AG04449 (cell line): Measurements from ENCODE around the gene MYBPC3.
"Not testable (repeated sequence)": the region's sequence is repeated elsewhere in the genome, so short reads cannot be mapped to it uniquely, and the experiment has no call there.

ENCODE experiments used
- CTCF ChIA-PET: fragments of 350-600 bp; formaldehyde crosslinking; extraction: SDS; loops from one replicate; lab custom pipeline; 2021; ENCODE audit warnings: antibody characterized with exemption; lab: Yijun Ruan, JAX
- POLR2A ChIA-PET: fragments of 400-600, 350-600 bp; formaldehyde crosslinking; extraction: SDS; loops from one replicate; lab custom pipeline; 2020; ENCODE audit warnings: antibody characterized with exemption, inconsistent platforms; lab: Yijun Ruan, JAX
- DNase-seq: peaks from one replicate; pipeline ENCODE4 v3.0.0-alpha.2; 2010; ENCODE audit warnings: low read depth, low spot score
- H3K4me3 ChIP-seq: 2 replicates; pipeline ENCODE4 v1.5.1; 2011; ENCODE audit warnings: low read depth, mild to moderate bottlenecking, control low read depth, low read length
- TF ChIP-seq, protein P1 (sequence below): IDR thresholded peaks from one replicate; pipeline ENCODE4 v1.5.1; 2011; ENCODE audit warnings: mild to moderate bottlenecking, moderate library complexity, low read length, control low read depth, inconsistent platforms; ENCODE audit not compliant: insufficient read depth; ENCODE audit errors: missing control alignments

Gene MYBPC3

DNA sequence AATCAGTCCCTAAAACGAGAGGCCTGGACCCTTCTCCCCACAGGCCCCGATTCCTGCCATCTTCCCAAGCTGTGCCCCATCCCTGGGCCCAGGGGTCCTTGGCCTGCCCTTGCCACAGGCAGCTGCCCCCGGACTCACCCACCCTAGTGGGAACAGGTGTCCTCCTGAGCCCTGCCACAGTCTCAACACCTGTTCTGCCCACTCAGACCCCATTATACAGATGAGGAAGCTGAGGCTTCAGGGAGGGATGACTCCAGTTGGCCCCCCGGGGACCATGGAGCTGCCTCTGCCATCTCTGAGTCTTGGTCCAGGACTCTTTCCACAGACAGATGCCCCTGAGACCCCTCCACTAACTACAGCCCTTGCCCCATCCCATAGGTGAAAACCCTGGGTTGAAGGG, 15.9 kb downstream of the MYBPC3 start:
- CTCF ChIA-PET: interaction anchor here (1.0 to 1.1 kb wide), 4 partner anchors 18 to 159 kb away, joined by 3 to 5 read pairs (median 4); partner anchors contain the start of gene ARFGAP2
- H3K4me3 ChIP-seq: no peak overlapping the region
- TF ChIP-seq, protein P1, sequence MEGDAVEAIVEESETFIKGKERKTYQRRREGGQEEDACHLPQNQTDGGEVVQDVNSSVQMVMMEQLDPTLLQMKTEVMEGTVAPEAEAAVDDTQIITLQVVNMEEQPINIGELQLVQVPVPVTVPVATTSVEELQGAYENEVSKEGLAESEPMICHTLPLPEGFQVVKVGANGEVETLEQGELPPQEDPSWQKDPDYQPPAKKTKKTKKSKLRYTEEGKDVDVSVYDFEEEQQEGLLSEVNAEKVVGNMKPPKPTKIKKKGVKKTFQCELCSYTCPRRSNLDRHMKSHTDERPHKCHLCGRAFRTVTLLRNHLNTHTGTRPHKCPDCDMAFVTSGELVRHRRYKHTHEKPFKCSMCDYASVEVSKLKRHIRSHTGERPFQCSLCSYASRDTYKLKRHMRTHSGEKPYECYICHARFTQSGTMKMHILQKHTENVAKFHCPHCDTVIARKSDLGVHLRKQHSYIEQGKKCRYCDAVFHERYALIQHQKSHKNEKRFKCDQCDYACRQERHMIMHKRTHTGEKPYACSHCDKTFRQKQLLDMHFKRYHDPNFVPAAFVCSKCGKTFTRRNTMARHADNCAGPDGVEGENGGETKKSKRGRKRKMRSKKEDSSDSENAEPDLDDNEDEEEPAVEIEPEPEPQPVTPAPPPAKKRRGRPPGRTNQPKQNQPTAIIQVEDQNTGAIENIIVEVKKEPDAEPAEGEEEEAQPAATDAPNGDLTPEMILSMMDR: no peak
- POLR2A ChIA-PET: no interaction called here
- no peak for DNase-seq

DNA sequence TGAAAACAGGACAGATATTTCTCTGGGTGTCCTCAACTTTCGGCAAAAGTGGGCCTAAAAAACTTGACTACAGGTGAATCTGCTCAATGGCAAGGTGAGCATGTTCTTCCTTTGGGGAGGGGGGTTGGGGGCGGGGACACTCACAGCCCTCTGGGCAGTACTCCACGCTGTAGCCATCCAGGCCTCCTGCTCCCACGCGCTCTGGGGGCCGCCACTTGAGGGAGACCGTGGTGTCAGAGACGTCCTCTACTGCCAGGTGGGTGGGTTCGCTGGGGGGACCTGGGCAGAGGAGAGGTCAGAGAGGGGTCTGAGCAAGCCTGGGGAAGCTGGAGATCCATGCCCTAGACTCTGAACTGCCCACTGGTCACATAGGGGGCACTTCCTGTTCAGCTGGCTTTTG, 16.8 kb downstream of the MYBPC3 start:
- CTCF ChIA-PET: interaction anchor here (0.9 to 1.1 kb wide), 3 partner anchors 19 to 67 kb away, joined by 3 to 4 read pairs (median 3); no protein-coding TSS in a partner anchor
- no peak for DNase-seq
- TF ChIP-seq, protein P1: no peak
- no peak overlapping the region for H3K4me3 ChIP-seq
- POLR2A ChIA-PET: no interaction called here

DNA sequence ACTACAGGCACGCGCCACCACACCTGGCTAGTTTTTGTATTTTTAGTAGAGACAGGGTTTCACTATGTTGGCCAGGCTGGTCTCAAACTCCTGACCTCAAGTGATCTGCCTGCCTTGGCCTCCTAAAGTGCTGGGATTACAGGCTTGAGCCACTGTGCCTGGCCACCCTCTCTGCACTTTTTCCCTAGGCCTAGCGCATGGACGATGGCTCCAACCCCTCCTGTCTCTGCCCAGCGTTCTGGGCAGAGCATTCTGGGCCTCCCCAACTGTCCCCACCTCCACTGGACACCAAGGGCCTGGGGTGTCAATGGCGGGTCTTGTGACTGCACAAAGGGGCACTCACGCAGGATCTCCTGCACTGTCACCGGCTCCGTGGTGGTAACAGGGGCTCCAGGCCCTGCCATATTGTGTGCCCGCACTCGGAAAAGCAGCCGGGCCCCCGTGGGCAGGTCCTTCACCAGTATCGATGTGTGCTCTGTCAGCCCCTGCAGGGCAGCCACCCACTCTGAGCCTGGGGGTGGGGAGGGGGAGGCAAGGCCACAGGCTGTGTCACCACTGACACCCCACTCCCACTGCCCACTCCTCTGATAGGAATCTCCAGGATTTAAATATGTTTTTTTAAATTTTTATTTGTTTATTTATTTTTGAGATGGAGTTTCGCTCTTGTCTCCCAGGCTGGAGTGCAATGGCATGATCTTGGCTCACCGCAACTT, 17.6 kb downstream of the MYBPC3 start:
- CTCF ChIA-PET: interaction anchor here (1.0 to 2.0 kb wide), 2 partner anchors 68 to 156 kb away, joined by 3 to 7 read pairs; no protein-coding TSS in a partner anchor
- H3K4me3 ChIP-seq, POLR2A ChIA-PET, DNase-seq: not testable (repeated sequence)

DNA sequence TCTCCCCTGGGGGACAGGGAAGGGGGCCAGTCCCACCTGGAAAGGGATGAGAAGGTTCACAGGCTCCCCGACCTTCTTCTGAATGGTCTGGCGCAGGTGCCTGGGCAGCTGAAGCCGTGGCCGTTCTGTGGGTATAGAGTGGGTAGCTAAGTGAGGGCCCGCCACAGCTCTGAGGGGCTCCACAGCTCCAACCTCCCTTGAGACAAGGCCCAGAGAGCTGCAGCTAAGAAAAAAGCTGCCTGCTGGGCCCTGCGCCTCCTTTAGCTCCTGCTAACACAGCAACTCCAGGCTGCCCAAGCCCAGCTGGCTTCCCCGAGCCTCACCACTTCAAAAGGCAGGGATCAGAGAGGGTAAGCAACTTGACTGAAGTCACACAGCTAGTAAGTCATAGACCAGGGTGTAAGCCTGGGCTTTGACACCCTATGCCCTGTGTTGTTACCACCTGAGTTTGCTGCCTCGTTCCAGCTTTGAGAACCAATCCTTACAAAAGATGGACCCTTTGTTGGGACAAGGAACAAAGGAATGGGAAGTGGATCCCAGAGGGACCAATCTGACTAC, 18.5 kb downstream of the MYBPC3 start:
- ChIA-PET POLR2A (no interaction called here), CTCF (interaction anchor here (1.8 to 2.0 kb wide), 2 partner anchors 21 to 155 kb away, joined by 7 read pairs; no protein-coding TSS in a partner anchor)
- TF ChIP-seq, protein P1: no peak
- H3K4me3 ChIP-seq: no peak overlapping the region
- no peak for DNase-seq

DNA sequence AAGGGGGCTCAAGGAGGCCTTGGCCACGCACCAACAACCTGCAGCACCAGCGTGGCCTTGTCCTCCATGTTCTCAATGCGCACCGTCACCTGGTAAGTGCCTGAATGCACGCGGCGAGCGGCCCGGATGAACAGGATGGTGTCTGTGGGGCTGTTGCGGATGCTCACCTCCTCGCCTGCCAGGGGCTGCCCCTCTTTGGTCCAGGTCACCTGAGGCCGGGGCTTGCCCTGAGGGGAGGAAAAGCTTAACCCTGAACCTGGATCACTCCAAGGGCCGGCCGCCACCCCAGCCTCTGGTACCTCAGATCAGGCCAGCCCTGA, 19.0 kb downstream of the MYBPC3 start:
- DNase-seq: no peak
- CTCF ChIA-PET: interaction anchor here (1.8 to 2.0 kb wide), 2 partner anchors 21 to 154 kb away, joined by 7 read pairs; no protein-coding TSS in a partner anchor
- POLR2A ChIA-PET: no interaction called here
- no peak overlapping the region for H3K4me3 ChIP-seq
- TF ChIP-seq, protein P1: no peak

DNA sequence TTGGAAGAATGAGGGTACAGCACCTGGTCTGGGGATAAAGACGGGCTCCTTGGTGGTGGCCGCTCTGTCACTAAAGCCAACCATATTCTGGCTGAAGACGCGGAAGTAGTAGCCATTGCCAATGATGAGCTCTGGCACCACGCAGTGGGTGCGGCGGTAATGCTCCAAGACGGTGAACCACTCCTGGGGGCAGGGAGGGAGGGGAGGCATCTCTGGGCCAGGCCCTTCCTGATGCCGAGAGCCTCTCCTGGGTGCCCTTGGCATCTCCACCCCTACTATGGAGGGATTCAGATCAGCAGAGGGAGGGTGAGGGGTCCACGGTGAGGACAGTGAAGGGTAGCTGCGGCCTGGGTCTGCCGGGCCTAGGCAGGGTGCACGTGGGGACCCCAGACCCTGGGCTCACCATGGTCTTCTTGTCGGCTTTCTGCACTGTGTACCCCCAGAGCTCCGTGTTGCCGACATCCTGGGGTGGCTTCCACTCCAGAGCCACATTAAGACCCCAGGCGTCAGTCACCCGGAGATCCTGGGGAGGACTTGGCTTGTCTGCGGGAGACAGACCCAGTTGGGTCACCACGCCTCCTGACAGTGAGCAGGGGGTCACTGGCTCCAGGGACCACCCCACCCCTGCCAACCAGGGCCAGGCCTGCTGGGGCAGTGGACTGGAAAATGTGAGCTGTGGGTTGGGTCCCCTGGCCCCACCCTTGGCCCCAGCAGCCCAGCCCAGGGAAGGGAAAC, 19.5 kb downstream of the MYBPC3 start:
- DNase-seq: no peak
- POLR2A ChIA-PET: no interaction called here
- TF ChIP-seq, protein P1: no peak
- no peak overlapping the region for H3K4me3 ChIP-seq
- CTCF ChIA-PET: interaction anchor here (1.8 to 2.0 kb wide), 2 partner anchors 22 to 154 kb away, joined by 7 read pairs; no protein-coding TSS in a partner anchor
